ENCODE measurements around the gene ZBTB32. TPM values are rescaled to one million over a fixed set of nuclear protein-coding genes. Genes with fewer than 3 reads are reported as not detected.
A peak's percentile ranks its signal among the peaks of the same experiment; 100 is the strongest.

The ZBTB32 gene
- total RNA-seq, 1 experiment from 2014 or later, result not detected

- H3K27ac ChIP-seq, result no peak overlapping the region
- no peaks in the 10 kb centered on the region for H3K27me3 ChIP-seq (ENCODE audit: insufficient read depth, low read depth)
- H3K4me2 ChIP-seq, result peak overlapping the region; percentile 99
- peaks cover 34% of the 10 kb centered on the region for H3K79me2 ChIP-seq (ENCODE audit: low read depth)
- peak overlapping the region; percentile 85; the same call in 1 of the 2 replicates for H3K4me3 ChIP-seq
- peak overlapping the region; percentile 99; the same call in 1 of the 2 replicates for H2AFZ ChIP-seq
- TF ChIP-seq CTCF (conservative IDR thresholded peaks at IDR 0.05), result no peak
- TF ChIP-seq EZH2 (IDR thresholded peaks at IDR 0.05; ENCODE audit: low read depth), result no peak
- DNase-seq, result no peak
- H3K36me3 ChIP-seq (ENCODE audit: low read depth), result no peaks in the 10 kb centered on the region
- intact Hi-C loops (cut with micrococcal nuclease; ENCODE audit: unreplicated experiment), result loop anchor here (5.0 kb wide), 1 partner anchor 398 kb away; no protein-coding TSS in a partner anchor
- peaks cover 20% of the 10 kb centered on the region for H3K4me1 ChIP-seq (replicated peaks; ENCODE audit: insufficient read depth)
- ChIA-PET POLR2A (ENCODE audit: unreplicated experiment) (interaction anchor here (0.6 to 0.7 kb wide), 2 partner anchors 689 to 1581 kb away, joined by 4 to 6 read pairs; no protein-coding TSS in a partner anchor), CTCF (no interaction called here)
- BruUV-seq (replicated peaks), result no TSS peak
- H3F3A ChIP-seq (ENCODE audit: insufficient read depth, low read depth), result peaks cover 6% of the 10 kb centered on the region; the same call in 1 of the 2 replicates
- no peaks in the 10 kb centered on the region for H3K9me2 ChIP-seq (ENCODE audit: insufficient read depth)
- peaks cover 14% of the 10 kb centered on the region for H4K20me1 ChIP-seq (ENCODE audit: insufficient read depth)
- no peaks in the 10 kb centered on the region for H3K9me3 ChIP-seq (ENCODE audit: insufficient read depth, low read depth)
These were observed 11.0 kb downstream of the ZBTB32 start for GRCh38 chr19:35715355-35715809.

GRCh38 chr19:35715981-35716800 is 11.8 kb downstream of the ZBTB32 start:
- DNase-seq, result peak in 1 of 2 experiments; percentile 42
- Histone ChIP-seq H3K4me2 (peak overlapping the region; percentile 99), H2AFZ (peak overlapping the region; percentile 99), H3F3A (ENCODE audit: insufficient read depth, low read depth) (peaks cover 6% of the 10 kb centered on the region; the same call in 1 of the 2 replicates), H4K20me1 (ENCODE audit: insufficient read depth) (peaks cover 14% of the 10 kb centered on the region), H3K9me3 (ENCODE audit: insufficient read depth, low read depth) (no peaks in the 10 kb centered on the region), H3K79me2 (ENCODE audit: low read depth) (peaks cover 34% of the 10 kb centered on the region), H3K9me2 (ENCODE audit: insufficient read depth) (no peaks in the 10 kb centered on the region), H3K36me3 (ENCODE audit: low read depth) (no peaks in the 10 kb centered on the region), H3K4me3 (peak overlapping the region; percentile 85), H3K27ac (peak overlapping the region; percentile 45), H3K27me3 (ENCODE audit: insufficient read depth, low read depth) (no peaks in the 10 kb centered on the region), H3K4me1 (replicated peaks; ENCODE audit: insufficient read depth) (peaks cover 20% of the 10 kb centered on the region)
- intact Hi-C loops (cut with micrococcal nuclease; ENCODE audit: unreplicated experiment), result loop anchor here (1.0 to 5.0 kb wide), 7 partner anchors 29 to 743 kb away; partner anchors contain the start of genes PSENEN and U2AF1L4
- TF ChIP-seq EZH2 (IDR thresholded peaks at IDR 0.05; ENCODE audit: low read depth) (no peak), CTCF (conservative IDR thresholded peaks at IDR 0.05) (no peak)
- ChIA-PET CTCF (interaction anchor here (0.6 kb wide), 1 partner anchor 22 kb away, joined by 3 read pairs; no protein-coding TSS in a partner anchor), POLR2A (ENCODE audit: unreplicated experiment) (interaction anchor here (0.7 kb wide), 1 partner anchor 689 kb away, joined by 4 read pairs; no protein-coding TSS in a partner anchor)
- no TSS peak for BruUV-seq (replicated peaks)

GRCh38 chr19:35716801-35717664 is 12.7 kb downstream of the ZBTB32 start:
- TSS peak; percentile 52 for BruUV-seq (replicated peaks)
- POLR2A ChIA-PET (ENCODE audit: unreplicated experiment), result no interaction called here

More at GRCh38 chr19:35716801-35717664, 12.7 kb downstream of the ZBTB32 start:
- Histone ChIP-seq H3K9me2 (ENCODE audit: insufficient read depth) (no peaks in the 10 kb centered on the region), H4K20me1 (ENCODE audit: insufficient read depth) (peaks cover 14% of the 10 kb centered on the region), H3K79me2 (ENCODE audit: low read depth) (peaks cover 34% of the 10 kb centered on the region), H3K4me1 (replicated peaks; ENCODE audit: insufficient read depth) (peaks cover 20% of the 10 kb centered on the region), H2AFZ (peak overlapping the region; percentile 99), H3K36me3 (ENCODE audit: low read depth) (no peaks in the 10 kb centered on the region), H3K4me2 (peak overlapping the region; percentile 99), H3K27ac (peak overlapping the region; percentile 45), H3K27me3 (ENCODE audit: insufficient read depth, low read depth) (no peaks in the 10 kb centered on the region), H3K4me3 (peak overlapping the region; percentile 85), H3K9me3 (ENCODE audit: insufficient read depth, low read depth) (no peaks in the 10 kb centered on the region), H3F3A (ENCODE audit: insufficient read depth, low read depth) (peaks cover 6% of the 10 kb centered on the region; the same call in 1 of the 2 replicates)
- CTCF ChIA-PET, result interaction anchor here (0.5 kb wide), 1 partner anchor 181 kb away, joined by 4 read pairs; no protein-coding TSS in a partner anchor
- TF ChIP-seq EZH2 (IDR thresholded peaks at IDR 0.05; ENCODE audit: low read depth) (no peak), CTCF (conservative IDR thresholded peaks at IDR 0.05) (peak; percentile 91)
- peak; percentile 83 to 89 for DNase-seq
- intact Hi-C loops (cut with micrococcal nuclease; ENCODE audit: unreplicated experiment), result loop anchor here (1.0 to 5.0 kb wide), 14 partner anchors 24 to 744 kb away; partner anchors contain the start of genes COX6B1, LIN37, PSENEN and U2AF1L4
